ENCODE data around the gene SDR9C7.

SDR9C7 gene

GRCh38 chr12:56877195-56878009 is 56.8 kb downstream of the SDR9C7 start:
- TF ChIP-seq CTCF (IDR thresholded peaks at IDR 0.05; ENCODE audit: low read length, missing control alignments), result no peak
- no peak overlapping the region for H3K4me3 ChIP-seq (replicated peaks; ENCODE audit: low read depth, low read length)
- DNase-seq (ENCODE audit: low read depth), result no peak

- no peak for DNase-seq (ENCODE audit: low read depth)
These were observed 59.4 kb downstream of the SDR9C7 start for GRCh38 chr12:56874821-56875220.

DNA sequence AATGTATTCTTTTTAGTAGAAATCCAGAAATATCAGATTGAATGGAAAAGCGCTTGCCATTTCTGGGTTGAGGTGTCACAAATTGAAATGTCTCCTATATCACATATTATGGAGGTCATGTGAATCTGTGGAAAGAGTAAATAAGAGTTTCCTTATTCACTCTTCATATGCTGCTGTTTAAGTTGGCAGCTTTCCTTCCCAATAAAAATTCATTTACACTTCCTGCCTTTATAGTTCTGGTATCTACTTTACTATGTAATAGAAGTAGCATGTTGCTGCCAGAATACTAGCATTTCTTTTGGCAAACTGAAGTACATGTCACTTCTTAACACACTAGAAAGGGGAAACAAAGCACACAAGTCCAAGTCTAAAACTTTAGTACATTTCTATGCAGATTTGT is 60.8 kb downstream of the SDR9C7 start:
- TF ChIP-seq CTCF (IDR thresholded peaks at IDR 0.05; ENCODE audit: low read length, missing control alignments), result no peak
- no peak overlapping the region for H3K4me3 ChIP-seq (replicated peaks; ENCODE audit: low read depth, low read length)
- no peak for DNase-seq (ENCODE audit: low read depth)

More at GRCh38 chr12:56874821-56875220, 59.4 kb downstream of the SDR9C7 start:
- no peak for TF ChIP-seq CTCF (IDR thresholded peaks at IDR 0.05; ENCODE audit: low read length, missing control alignments)
- H3K4me3 ChIP-seq (replicated peaks; ENCODE audit: low read depth, low read length), result no peak overlapping the region
